Gastroesophageal sphincter (tissue), 4 donors: Measurements from ENCODE around the gene SETD1A. TPM values are rescaled to one million over a fixed set of nuclear protein-coding genes. Genes with fewer than 3 reads are reported as not detected.
A peak's percentile ranks its signal among the peaks of the same experiment; 100 is the strongest.

Experiments used
- ATAC-seq: fragments of 150-250 bp; one replicate; pipeline ENCODE4 v1.9.1; 2016; ENCODE audit warnings: mild to moderate bottlenecking, moderate library complexity
- H3K27ac ChIP-seq, 4 donors: fragments of 200-600 bp; sonication (generic) in 3 of 4; 1 replicate in 3 of 4; 2 replicates in 1 of 4; pipeline ENCODE4 v1.5.1; 2016 to 2019
- H3K27me3 ChIP-seq: fragments of 200-600 bp; sonication (generic); one replicate; pipeline ENCODE4 v1.5.1; 2019
- H3K36me3 ChIP-seq, 2 donors: fragments of 200-600 bp; sonication (generic); one replicate each; pipeline ENCODE4 v1.5.1; 2019; ENCODE audit warnings: control low read depth in 1 of 2
- H3K4me1 ChIP-seq, 3 donors: fragments of 200-600 bp; sonication (generic); 1 replicate in 2 of 3; 2 replicates in 1 of 3; pipeline ENCODE4 v1.5.1; 2016 to 2019; ENCODE audit warnings: control low read depth in 2 of 3
- H3K4me3 ChIP-seq, 2 donors: fragments of 200-600 bp; sonication (generic); one replicate each; pipeline ENCODE4 v1.5.1; 2019; ENCODE audit warnings: mild to moderate bottlenecking in 1 of 2, moderate library complexity in 1 of 2
- H3K9me3 ChIP-seq, 3 donors: fragments of 200-600 bp; sonication (generic); one replicate each; pipeline ENCODE4 v1.5.1; 2017 to 2019; ENCODE audit warnings: control low read depth in 2 of 3
- CTCF ChIP-seq, 4 experiments: fragments of 200-600 bp in 2 of 4; fragments of 450-650 bp in 2 of 4; sonication (generic) in 1 of 4; IDR thresholded peaks; one replicate each; pipeline ENCODE4 v1.5.1; 2017 to 2019; ENCODE audit warnings: antibody characterized with exemption in 4 of 4, mild to moderate bottlenecking in 2 of 4, moderate library complexity in 2 of 4
- EP300 ChIP-seq: sonication (generic); formaldehyde crosslinking; IDR thresholded peaks from one replicate; pipeline ENCODE4 v1.6.1; 2017; ENCODE audit warnings: antibody characterized with exemption, mild to moderate bottlenecking
- POLR2A ChIP-seq, 2 donors: fragments of 450-650 bp; IDR thresholded peaks; one replicate each; pipeline ENCODE4 v1.6.1; 2017; ENCODE audit warnings: antibody characterized with exemption in 2 of 2, mild to moderate bottlenecking in 2 of 2, moderate library complexity in 1 of 2
- POLR2AphosphoS5 ChIP-seq: sonication (generic); formaldehyde crosslinking; IDR thresholded peaks from one replicate; pipeline ENCODE4 v1.6.1; 2017; ENCODE audit warnings: antibody characterized with exemption
- WGBS, 2 donors: methylation state at CpG; one replicate each; pipeline ENCODE4 v1.1.5; 2018; ENCODE audit warnings: low coverage in 1 of 2; 5-methylcytosine and 5-hydroxymethylcytosine counted together
- total RNA-seq, 4 donors: library from RNA; depleted of rRNA; stranded (reverse); fragments of >200 nt; gene quantifications; one replicate each; pipeline ENCODE4 v1.1.0, GENCODE V29; 2016

The SETD1A gene
- total RNA-seq, 4 donors from 2014 or later: 5.5 to 12.9 (median 10.1) TPM

GRCh38 chr16:30954993-30955392 is 2.6 kb upstream of the SETD1A start:
- no peaks in the 10 kb centered on the region for H3K27me3 ChIP-seq
- whole genome bisulfite sequencing, 2 donors: 60% methylated on average over 1 of the region's 8 CpGs; no CpG with 5 or more reads in 1 of the 2 donors
- H3K4me3 ChIP-seq: no peak overlapping the region
- H3K4me1 ChIP-seq: peaks cover 0 to 71% (median 46%) of the 10 kb centered on the region in 3 donors
- TF ChIP-seq POLR2AphosphoS5: no peak
- no peak for TF ChIP-seq EP300
- no peak for TF ChIP-seq POLR2A (IDR thresholded peaks at IDR 0.05)
- no peak for TF ChIP-seq CTCF (IDR thresholded peaks at IDR 0.05)
- H3K36me3 ChIP-seq: peaks cover 0 to 17% of the 10 kb centered on the region in 2 donors
- H3K27ac ChIP-seq: peak overlapping the region in 2 of 4 donors; percentile 14 to 95
- H3K9me3 ChIP-seq: no peaks in the 10 kb centered on the region
- no peak for ATAC-seq

- Histone ChIP-seq H3K27me3 (no peaks in the 10 kb centered on the region), H3K27ac (peak overlapping the region; percentile 92 to 98 (median 95)), H3K4me3 (peak overlapping the region; percentile 83 to 88), H3K9me3 (no peaks in the 10 kb centered on the region), H3K36me3 (peaks cover 0 to 35% of the 10 kb centered on the region in 2 donors), H3K4me1 (peaks cover 0 to 53% (median 29%) of the 10 kb centered on the region in 3 donors)
- TF ChIP-seq EP300 (no peak), CTCF (IDR thresholded peaks at IDR 0.05) (peak in 2 of 4 experiments; percentile 24 to 31)
- ATAC-seq: peak; percentile 73
- 0 to 34% methylated on average over 6 of the region's 42 CpGs for WGBS, 2 donors
Measured at GRCh38 chr16:30956601-30957455, 726 bp upstream of the SETD1A start.

- Histone ChIP-seq H3K27me3 (no peaks in the 10 kb centered on the region), H3K36me3 (peaks cover 0 to 48% of the 10 kb centered on the region in 2 donors), H3K9me3 (no peaks in the 10 kb centered on the region), H3K27ac (peak overlapping the region; percentile 92 to 98 (median 95)), H3K4me1 (peaks cover 0 to 37% (median 21%) of the 10 kb centered on the region in 3 donors), H3K4me3 (peak overlapping the region; percentile 83 to 88)
- WGBS, 2 donors: 21% methylated on average over 10 of the region's 55 CpGs; no CpG with 5 or more reads in 1 of the 2 donors
- TF ChIP-seq POLR2AphosphoS5 (no peak), POLR2A (IDR thresholded peaks at IDR 0.05) (no peak), CTCF (IDR thresholded peaks at IDR 0.05) (peak in 1 of 4 experiments; percentile 19), EP300 (no peak)
- peak; percentile 23 for ATAC-seq
Measured at GRCh38 chr16:30958175-30959079, 873 bp downstream of the SETD1A start.

- no peaks in the 10 kb centered on the region for H3K27me3 ChIP-seq
- no peak for TF ChIP-seq CTCF (IDR thresholded peaks at IDR 0.05)
- no peak for TF ChIP-seq POLR2AphosphoS5
- TF ChIP-seq POLR2A (IDR thresholded peaks at IDR 0.05): no peak
- TF ChIP-seq EP300: no peak
- H3K36me3 ChIP-seq: peaks cover 0 to 77% of the 10 kb centered on the region in 2 donors
- peaks cover 0 to 22% (median 16%) of the 10 kb centered on the region in 3 donors for H3K4me1 ChIP-seq
- 78 to 100% methylated on average over 4 to 7 of the region's 11 CpGs for WGBS, 2 donors
- no peaks in the 10 kb centered on the region for H3K9me3 ChIP-seq
- no peak for ATAC-seq
- no peak overlapping the region for H3K27ac ChIP-seq
- no peak overlapping the region for H3K4me3 ChIP-seq
Measured at GRCh38 chr16:30961384-30961783, 3.8 kb downstream of the SETD1A start.
